A549 (cell line): ENCODE data around the gene LRCOL1. TPM values are rescaled to one million over a fixed set of nuclear protein-coding genes. Genes with fewer than 3 reads are reported as not detected.

Source experiments
- ATAC-seq, 2 experiments: fragments of 200-7000 bp in 1 of 2; fragments of >200 bp in 1 of 2; cut with Nextera tagmentation in 1 of 2; cut with Tn5 transposase in 1 of 2; 3 replicates each; pipeline versions ENCODE4 v1.8.0 to v1.9.1; 2018 to 2020; ENCODE audit warnings: mild to moderate bottlenecking in 1 of 2, moderate library complexity in 1 of 2
- CTCF ChIA-PET: fragments of 300-600 bp; sonication (Branson Sonifier 250); formaldehyde crosslinking; extraction: SDS; loops from one replicate; lab custom pipeline; 2021; ENCODE audit warnings: antibody characterized with exemption, inconsistent platforms; lab: Yijun Ruan, JAX
- POLR2A ChIA-PET: fragments of 350-600 bp; formaldehyde crosslinking; extraction: SDS; loops from one replicate; lab custom pipeline; 2021; ENCODE audit warnings: antibody characterized with exemption, inconsistent platforms; lab: Yijun Ruan, JAX
- DNase-seq, 2 experiments: peaks; one replicate each; pipeline versions ENCODE4 v3.0.0 to v3.0.0-alpha.2; 2011 to 2016; ENCODE audit warnings: low read depth in 1 of 2, low spot score in 1 of 2
- FAIRE-seq: peaks from 2 replicates; lab custom pipeline; 2011; peaks lifted over from hg19 to GRCh38; lab: Jason Lieb, UNC
- H3K27ac ChIP-seq, 2 experiments: fragments of >200 bp; sonication (Bioruptor Twin); formaldehyde crosslinking; 3 replicates each; pipeline ENCODE4 v1.5.1; 2016 to 2017
- H3K4me1 ChIP-seq: fragments of >200 bp; sonication (Bioruptor Twin); formaldehyde crosslinking; 3 replicates; pipeline ENCODE4 v1.6.1; 2016
- H3K4me2 ChIP-seq: fragments of >200 bp; sonication (Bioruptor Twin); formaldehyde crosslinking; 3 replicates; pipeline ENCODE4 v1.6.1; 2016
- H3K4me3 ChIP-seq: fragments of >200 bp; sonication (Bioruptor Twin); formaldehyde crosslinking; 3 replicates; pipeline ENCODE4 v1.5.1; 2016
- H3K9me3 ChIP-seq: fragments of >200 bp; sonication (Bioruptor Twin); formaldehyde crosslinking; 3 replicates; pipeline ENCODE4 v1.6.1; 2016
- BCL3 ChIP-seq: fragments of >200 bp; sonication (Bioruptor Twin); formaldehyde crosslinking; IDR thresholded peaks from 3 replicates; pipeline ENCODE4 v1.6.1; 2016
- CBX8 ChIP-seq: fragments of 200-600 bp; sonication (generic); IDR thresholded peaks from 2 replicates; pipeline ENCODE4 v1.6.1; 2016
- CHD2 ChIP-seq: fragments of 150-350 bp; IDR thresholded peaks from 2 replicates; pipeline ENCODE4 v1.6.1; 2014; ENCODE audit warnings: low read length; ENCODE audit not compliant: partially characterized antibody
- E2F6 ChIP-seq: IDR thresholded peaks from 2 replicates; pipeline ENCODE4 v1.6.1; 2012; ENCODE audit warnings: low read depth, borderline replicate concordance
- EHF ChIP-seq: fragments of 250-450 bp; sonication (Bioruptor Pico); IDR thresholded peaks from 2 replicates; pipeline ENCODE4 v1.5.0; 2020; ENCODE audit warnings: mild to moderate bottlenecking
- ESRRA ChIP-seq: fragments of 150-350 bp; IDR thresholded peaks from 2 replicates; pipeline ENCODE4 v1.6.1; 2014; ENCODE audit warnings: mild to moderate bottlenecking, low read length, borderline replicate concordance
- HDAC2 ChIP-seq: fragments of 200-600 bp; sonication (generic); IDR thresholded peaks from 2 replicates; pipeline ENCODE4 v1.6.1; 2016
- HOXA7 ChIP-seq: fragments of 250-450 bp; sonication (Bioruptor Pico); IDR thresholded peaks from 2 replicates; pipeline ENCODE4 v1.5.0; 2020; ENCODE audit warnings: mild to moderate bottlenecking, moderate library complexity
- MAX ChIP-seq: IDR thresholded peaks from 2 replicates; pipeline ENCODE4 v1.6.1; 2012
- POLR2A ChIP-seq: IDR thresholded peaks from 2 replicates; pipeline ENCODE4 v1.6.1; 2012; ENCODE audit warnings: mild to moderate bottlenecking, low read length
- POLR2AphosphoS2 ChIP-seq: conservative IDR thresholded peaks from 2 replicates; pipeline ENCODE4 v1.6.1; 2012; ENCODE audit warnings: low read length, improper control_type of control experiment, inconsistent platforms
- RAD21 ChIP-seq, 2 experiments: fragments of >200 bp in 1 of 2; sonication (Bioruptor Twin) in 1 of 2; formaldehyde crosslinking in 1 of 2; IDR thresholded peaks in 1 of 2; conservative IDR thresholded peaks in 1 of 2; 2 replicates in 1 of 2; 3 replicates in 1 of 2; pipeline ENCODE4 v1.6.1; 2012 to 2018; ENCODE audit warnings: inconsistent platforms in 1 of 2
- REST ChIP-seq: fragments of 200-600 bp; sonication (generic); IDR thresholded peaks from 2 replicates; pipeline ENCODE4 v1.6.1; 2016; ENCODE audit warnings: antibody characterized with exemption, mild to moderate bottlenecking, moderate library complexity
- RFX5 ChIP-seq: fragments of 450-650 bp; IDR thresholded peaks from 2 replicates; pipeline ENCODE4 v1.7.1; 2014; ENCODE audit warnings: antibody characterized with exemption, mild to moderate bottlenecking, moderate library complexity
- TFCP2L1 ChIP-seq: fragments of 250-450 bp; sonication (Bioruptor Pico); IDR thresholded peaks from 2 replicates; pipeline ENCODE4 v1.5.0; 2021; ENCODE audit warnings: mild to moderate bottlenecking
- ZC3H11A ChIP-seq: fragments of 450-650 bp; IDR thresholded peaks from 2 replicates; pipeline ENCODE4 v1.6.1; 2014; ENCODE audit warnings: antibody characterized with exemption, mild to moderate bottlenecking
- WGBS: methylation state at CpG from one replicate; pipeline ENCODE4 v1.1.6; 2017; ENCODE audit errors: missing lambda C conversion rate; 5-methylcytosine and 5-hydroxymethylcytosine counted together
- polyA plus RNA-seq, 4 experiments: library from polyadenylated mRNA; depleted of rRNA in 3 of 4; stranded (reverse); fragments of >200 nt; fragmentation: RNase III in 1 of 4; extraction: RNeasy Plus Mini Kit Qiagen cat#74134 plus additional on column Dnase treatment in 1 of 4; gene quantifications; 2 replicates in 3 of 4; 3 replicates in 1 of 4; pipeline ENCODE4 v1.2.3, GENCODE V29; 2011 to 2017

Gene LRCOL1
- polyA plus RNA-seq, 2 of the 4 experiments (the other 2 are of a cell fraction) = not detected

GRCh38 chr12:132566516-132567131 is 43.8 kb downstream of the LRCOL1 start (continued):
- TF ChIP-seq REST = no peak

- H3K4me2 ChIP-seq = no peak overlapping the region
- WGBS = 96% methylated on average over 18 of the region's 18 CpGs
- FAIRE-seq (peak; percentile 43), ATAC-seq (no peak), DNase-seq (no peak)
- H3K4me3 ChIP-seq = no peak overlapping the region
- ChIA-PET POLR2A (no interaction called here), CTCF (interaction anchor here (9.0 kb wide), 1 partner anchor 150 kb away, joined by 108 read pairs; no protein-coding TSS in a partner anchor)
- no peaks in the 10 kb centered on the region for H3K9me3 ChIP-seq
- peaks cover 8% of the 10 kb centered on the region; the same call in 2 of the 3 replicates for H3K4me1 ChIP-seq
- TF ChIP-seq POLR2AphosphoS2 (0 out of 2 replicates have a peak, but pooled peaks have one; percentile 39), RAD21 (conservative IDR thresholded peaks at IDR 0.05 in 1 of 2, IDR thresholded peaks at IDR 0.05 in 1 of 2) (no peak)
- H3K27ac ChIP-seq = no peak overlapping the region
Observed at GRCh38 chr12:132565365-132565764, 45.0 kb downstream of the LRCOL1 start.

GRCh38 chr12:132563911-132564310 is 46.5 kb downstream of the LRCOL1 start:
- Histone ChIP-seq H3K9me3 (no peaks in the 10 kb centered on the region), H3K4me3 (no peak overlapping the region), H3K27ac (no peak overlapping the region), H3K4me1 (peaks cover 10% of the 10 kb centered on the region; the same call in 2 of the 3 replicates), H3K4me2 (no peak overlapping the region)
- DNase-seq = no peak
- FAIRE-seq = no peak
- ChIA-PET CTCF (interaction anchor here (0.7 to 9.0 kb wide), 2 partner anchors 9 to 149 kb away, joined by 3 to 108 read pairs; no protein-coding TSS in a partner anchor), POLR2A (no interaction called here)
- ATAC-seq = no peak
- 86% methylated on average over 9 of the region's 20 CpGs for WGBS
- TF ChIP-seq ZC3H11A (no peak), POLR2A (no peak), MAX (no peak), EHF (CRISPR knock-in tag) (no peak), HDAC2 (no peak), RFX5 (no peak), POLR2AphosphoS2 (no peak), ESRRA (no peak), CHD2 (no peak), HOXA7 (CRISPR knock-in tag) (no peak), E2F6 (no peak), CBX8 (no peak), TFCP2L1 (CRISPR knock-in tag) (no peak), BCL3 (no peak)
